ENCODE results near the gene SSX2IP. TPM values are rescaled to one million over a fixed set of nuclear protein-coding genes. Genes with fewer than 3 reads are reported as not detected.
A peak's percentile ranks its signal among the peaks of the same experiment; 100 is the strongest.

Gene SSX2IP
- total RNA-seq, 1 experiment from 2014 or later, result 28.0 TPM

DNA sequence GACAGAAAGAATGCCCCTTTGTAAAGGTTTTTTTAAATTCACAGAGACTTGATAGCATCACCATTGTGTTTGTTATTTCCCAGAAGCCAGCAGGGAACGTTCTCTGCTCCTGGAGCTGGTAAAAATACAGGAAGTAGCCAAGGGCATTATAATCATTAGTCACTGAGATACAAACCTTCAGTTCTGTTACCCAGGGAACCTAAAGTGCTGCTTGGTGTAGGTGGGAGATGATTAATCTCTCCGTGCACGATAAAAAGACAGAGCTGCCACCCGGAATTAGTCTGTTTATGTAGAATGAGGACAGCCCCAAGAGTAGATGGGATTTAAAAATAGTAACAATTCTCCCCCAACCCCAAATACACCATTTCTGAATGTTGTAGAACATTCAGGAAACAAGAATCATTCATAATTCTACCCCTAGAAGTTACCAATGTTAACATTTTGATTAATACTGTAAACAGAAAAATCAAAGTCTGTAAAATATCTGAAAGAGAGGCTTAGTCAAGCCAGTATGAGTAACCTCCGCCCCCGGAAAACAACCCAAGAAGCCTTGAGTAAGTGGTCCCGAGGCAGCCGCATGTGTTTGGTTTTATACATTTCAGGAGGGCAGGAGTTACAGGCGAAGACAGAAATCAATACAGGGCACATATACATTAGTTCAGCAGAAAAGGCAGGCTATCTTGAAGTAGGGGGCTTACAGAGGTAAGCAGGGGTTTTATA, 70.7 kb downstream of the SSX2IP start:
- Histone ChIP-seq H2AFZ (ENCODE audit: low read length) (peak overlapping the region; percentile 29), H3K4me3 (ENCODE audit: low read length) (peak overlapping the region; percentile 47; the same call in 1 of the 2 replicates), H3F3A (ENCODE audit: low read length, unreplicated experiment) (peaks cover 4% of the 10 kb centered on the region), H3K27ac (ENCODE audit: low read length) (peak overlapping the region; percentile 84), H4K20me1 (ENCODE audit: low read length) (no peaks in the 10 kb centered on the region), H3K4me1 (ENCODE audit: insufficient read depth, low read length) (peaks cover 24% of the 10 kb centered on the region), H3K9me3 (ENCODE audit: low read length) (peaks cover 4% of the 10 kb centered on the region; the same call in 1 of the 2 replicates), H3K79me2 (ENCODE audit: low read length) (no peaks in the 10 kb centered on the region), H3K9ac (ENCODE audit: low read length) (peak overlapping the region; percentile 84), H3K9me2 (replicated peaks; ENCODE audit: low read length) (no peaks in the 10 kb centered on the region), H3K27me3 (ENCODE audit: low read length) (no peaks in the 10 kb centered on the region), H3K36me3 (ENCODE audit: low read depth, low read length) (peaks cover under 1% of the 10 kb centered on the region; the same call in 1 of the 2 replicates), H3K4me2 (ENCODE audit: low read length) (peak overlapping the region; percentile 78)
- TSS peak; percentile 100 for BruUV-seq (replicated peaks)
- ChIA-PET CTCF (interaction anchor here (0.6 kb wide), 1 partner anchor 113 kb away, joined by 6 read pairs; the partner anchor contains the start of genes GNG5 and SPATA1), POLR2A (ENCODE audit: unreplicated experiment) (interaction anchor here (1.1 kb wide), 1 partner anchor 113 kb away, joined by 6 read pairs; the partner anchor contains the start of genes GNG5 and SPATA1)
- DNase-seq (peak; percentile 90), ATAC-seq (peak; percentile 73)
- no peak for TF ChIP-seq EZH2 (IDR thresholded peaks at IDR 0.05; ENCODE audit: low read length, unreplicated experiment)
- no peak for TF ChIP-seq EZH2phosphoT487 (IDR thresholded peaks at IDR 0.05; ENCODE audit: borderline replicate concordance, low read length)
- TF ChIP-seq, protein P1, sequence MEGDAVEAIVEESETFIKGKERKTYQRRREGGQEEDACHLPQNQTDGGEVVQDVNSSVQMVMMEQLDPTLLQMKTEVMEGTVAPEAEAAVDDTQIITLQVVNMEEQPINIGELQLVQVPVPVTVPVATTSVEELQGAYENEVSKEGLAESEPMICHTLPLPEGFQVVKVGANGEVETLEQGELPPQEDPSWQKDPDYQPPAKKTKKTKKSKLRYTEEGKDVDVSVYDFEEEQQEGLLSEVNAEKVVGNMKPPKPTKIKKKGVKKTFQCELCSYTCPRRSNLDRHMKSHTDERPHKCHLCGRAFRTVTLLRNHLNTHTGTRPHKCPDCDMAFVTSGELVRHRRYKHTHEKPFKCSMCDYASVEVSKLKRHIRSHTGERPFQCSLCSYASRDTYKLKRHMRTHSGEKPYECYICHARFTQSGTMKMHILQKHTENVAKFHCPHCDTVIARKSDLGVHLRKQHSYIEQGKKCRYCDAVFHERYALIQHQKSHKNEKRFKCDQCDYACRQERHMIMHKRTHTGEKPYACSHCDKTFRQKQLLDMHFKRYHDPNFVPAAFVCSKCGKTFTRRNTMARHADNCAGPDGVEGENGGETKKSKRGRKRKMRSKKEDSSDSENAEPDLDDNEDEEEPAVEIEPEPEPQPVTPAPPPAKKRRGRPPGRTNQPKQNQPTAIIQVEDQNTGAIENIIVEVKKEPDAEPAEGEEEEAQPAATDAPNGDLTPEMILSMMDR (conservative IDR thresholded peaks at IDR 0.05; ENCODE audit: low read depth, low read length), result no peak
- intact Hi-C loops (cut with micrococcal nuclease), result loop anchor here (1.0 to 5.0 kb wide), 8 partner anchors 15 to 477 kb away; partner anchors contain the start of genes GNG5, PRKACB and SPATA1

DNA sequence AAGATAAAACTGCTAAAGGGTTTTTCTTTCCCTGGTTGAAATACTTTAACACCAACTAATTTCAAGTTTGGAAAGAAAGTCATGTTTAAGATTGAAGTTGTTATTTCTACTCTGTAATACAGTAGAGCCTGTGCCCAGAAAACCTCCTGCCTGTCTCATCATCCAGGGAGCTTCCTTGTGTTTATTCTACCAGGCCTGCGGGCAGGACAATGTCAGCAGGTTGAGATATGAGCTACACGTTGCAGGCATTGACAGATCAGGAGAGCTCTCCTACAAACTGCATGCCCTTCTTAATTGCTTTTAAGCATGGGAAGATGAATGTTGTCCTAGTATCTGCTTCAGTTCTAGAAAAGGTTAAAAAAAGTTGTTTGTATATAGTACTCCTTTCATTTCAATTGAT, 72.9 kb downstream of the SSX2IP start:
- no peak overlapping the region for H3K4me2 ChIP-seq (ENCODE audit: low read length)
- BruUV-seq (replicated peaks), result no TSS peak

More for the DNA sequence above, 72.9 kb downstream of the SSX2IP start:
- no peaks in the 10 kb centered on the region for H3K79me2 ChIP-seq (ENCODE audit: low read length)
- TF ChIP-seq, protein P1 (conservative IDR thresholded peaks at IDR 0.05; ENCODE audit: low read depth, low read length), result no peak
- TF ChIP-seq EZH2 (IDR thresholded peaks at IDR 0.05; ENCODE audit: low read length, unreplicated experiment), result no peak
- TF ChIP-seq EZH2phosphoT487 (IDR thresholded peaks at IDR 0.05; ENCODE audit: borderline replicate concordance, low read length), result no peak
- H3K4me3 ChIP-seq (ENCODE audit: low read length), result no peak overlapping the region
- H3K27ac ChIP-seq (ENCODE audit: low read length), result no peak overlapping the region
- peaks cover 14% of the 10 kb centered on the region; the same call in 1 of the 2 replicates for H3K9me3 ChIP-seq (ENCODE audit: low read length)
- peaks cover 10% of the 10 kb centered on the region; the same call in 1 of the 2 replicates for H3K36me3 ChIP-seq (ENCODE audit: low read depth, low read length)
- no peak for ATAC-seq
- peaks cover 24% of the 10 kb centered on the region for H3K4me1 ChIP-seq (ENCODE audit: insufficient read depth, low read length)
- CTCF ChIA-PET, result no interaction called here
- H3K9ac ChIP-seq (ENCODE audit: low read length), result no peak overlapping the region
- intact Hi-C loops (cut with micrococcal nuclease), result no loop called here
- POLR2A ChIA-PET (ENCODE audit: unreplicated experiment), result no interaction called here
- DNase-seq, result no peak
- peaks cover 4% of the 10 kb centered on the region for H3F3A ChIP-seq (ENCODE audit: low read length, unreplicated experiment)
- no peak overlapping the region for H2AFZ ChIP-seq (ENCODE audit: low read length)
- H3K27me3 ChIP-seq (ENCODE audit: low read length), result no peaks in the 10 kb centered on the region
- no peaks in the 10 kb centered on the region for H3K9me2 ChIP-seq (replicated peaks; ENCODE audit: low read length)
- H4K20me1 ChIP-seq (ENCODE audit: low read length), result no peaks in the 10 kb centered on the region
